Muscle of arm (tissue), 12 donors: ENCODE results near the gene C1QC. TPM values are rescaled to one million over a fixed set of nuclear protein-coding genes. Genes with fewer than 3 reads are reported as not detected.

Experiments
- DNase-seq: peaks from one replicate; pipeline ENCODE4 v3.0.0-alpha.2; 2013
- polyA plus RNA-seq, 12 donors: library from polyadenylated mRNA; unstranded; fragments of 120-200 nt; gene quantifications; one replicate each; pipeline ENCODE4 v1.2.1, GENCODE V29; 2013; ENCODE audit not compliant: insufficient read length in 12 of 12

C1QC gene
- polyA plus RNA-seq, 12 donors, result 15.9 to 48.9 (median 24.5) TPM; not detected in 1

- no peak for DNase-seq
Observed at GRCh38 chr1:22615886-22616285, 27.5 kb upstream of the C1QC start.

DNA sequence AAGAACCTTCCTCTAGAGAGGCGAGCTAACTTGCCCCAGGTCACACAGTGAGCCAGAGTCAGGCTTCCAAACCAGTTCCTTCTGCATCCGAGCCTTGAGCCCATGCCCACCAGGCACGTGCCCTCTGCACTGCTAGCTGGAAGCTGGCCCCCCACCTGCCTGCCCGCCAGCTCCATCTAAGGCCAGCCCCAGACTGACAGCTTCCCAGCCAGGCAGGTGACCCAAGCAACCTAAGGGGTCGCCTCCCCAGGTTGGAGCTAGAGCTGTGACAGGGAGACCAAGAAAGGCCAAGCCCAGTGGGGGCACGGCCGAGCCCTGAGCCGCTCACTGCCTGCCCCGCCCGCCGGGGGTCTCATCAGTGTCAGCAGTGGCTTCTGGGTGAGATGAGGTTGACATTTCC, 26.9 kb upstream of the C1QC start:
- DNase-seq, result no peak

- no peak for DNase-seq
Observed at GRCh38 chr1:22618056-22618455, 25.4 kb upstream of the C1QC start.

DNA sequence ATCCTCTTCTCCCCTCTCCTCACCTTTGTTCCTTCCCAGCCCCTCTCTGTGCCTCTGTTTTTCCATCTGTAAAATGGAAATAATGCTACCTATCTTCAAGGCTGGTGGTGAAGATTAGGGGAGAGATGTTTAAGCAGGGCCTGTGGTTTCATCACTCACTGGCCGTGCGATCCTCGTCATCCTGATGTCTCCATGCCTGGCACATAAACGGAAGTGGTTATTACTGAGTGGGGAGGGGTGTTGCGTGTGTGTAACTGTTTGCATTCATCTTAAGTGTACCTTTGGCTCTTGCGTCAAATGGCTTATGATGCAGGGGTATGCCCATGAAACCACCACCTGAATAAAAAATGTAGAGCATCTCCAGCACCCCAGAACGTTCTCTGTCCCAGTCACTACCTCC, 24.2 kb upstream of the C1QC start:
- no peak for DNase-seq

DNA sequence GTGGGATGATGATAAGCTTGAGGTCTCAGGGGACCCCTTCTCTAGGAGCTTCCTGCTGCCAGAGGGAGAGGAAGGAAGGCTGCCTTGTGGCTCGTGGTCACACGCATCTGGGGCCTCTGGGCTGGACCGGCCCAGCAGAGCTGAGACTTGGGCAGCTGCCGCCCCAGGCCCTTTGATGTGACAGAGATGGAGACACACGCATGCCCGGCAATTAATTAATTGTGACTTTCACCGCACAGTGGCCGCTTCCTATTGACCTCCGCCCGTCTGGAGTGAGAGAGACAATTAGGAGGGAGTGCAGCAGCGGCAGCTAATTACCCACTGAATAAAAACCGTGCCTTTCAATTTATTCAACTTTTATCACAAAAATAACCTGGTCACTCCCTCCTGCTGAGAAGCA, 23.6 kb upstream of the C1QC start:
- no peak for DNase-seq

DNA sequence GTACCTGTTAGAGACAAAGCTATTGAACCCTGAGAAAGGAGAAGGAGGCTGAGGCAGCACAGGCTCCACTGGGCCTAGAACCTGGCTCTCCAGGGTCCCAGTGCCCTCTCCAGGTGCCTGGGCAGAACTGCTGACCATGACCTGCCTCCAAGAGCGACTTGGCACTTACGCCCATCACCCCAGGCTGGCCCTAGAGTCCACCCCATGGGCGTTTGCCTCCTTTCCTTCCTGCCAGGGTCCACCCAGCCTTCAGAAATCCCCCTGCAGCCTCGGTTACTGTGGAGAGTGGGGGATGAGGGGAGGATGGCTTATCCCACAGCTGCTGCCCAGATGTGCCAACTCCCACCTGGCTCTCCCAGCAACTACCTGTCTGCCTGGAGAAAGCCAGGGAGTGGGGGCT, 21.7 kb upstream of the C1QC start:
- no peak for DNase-seq

DNA sequence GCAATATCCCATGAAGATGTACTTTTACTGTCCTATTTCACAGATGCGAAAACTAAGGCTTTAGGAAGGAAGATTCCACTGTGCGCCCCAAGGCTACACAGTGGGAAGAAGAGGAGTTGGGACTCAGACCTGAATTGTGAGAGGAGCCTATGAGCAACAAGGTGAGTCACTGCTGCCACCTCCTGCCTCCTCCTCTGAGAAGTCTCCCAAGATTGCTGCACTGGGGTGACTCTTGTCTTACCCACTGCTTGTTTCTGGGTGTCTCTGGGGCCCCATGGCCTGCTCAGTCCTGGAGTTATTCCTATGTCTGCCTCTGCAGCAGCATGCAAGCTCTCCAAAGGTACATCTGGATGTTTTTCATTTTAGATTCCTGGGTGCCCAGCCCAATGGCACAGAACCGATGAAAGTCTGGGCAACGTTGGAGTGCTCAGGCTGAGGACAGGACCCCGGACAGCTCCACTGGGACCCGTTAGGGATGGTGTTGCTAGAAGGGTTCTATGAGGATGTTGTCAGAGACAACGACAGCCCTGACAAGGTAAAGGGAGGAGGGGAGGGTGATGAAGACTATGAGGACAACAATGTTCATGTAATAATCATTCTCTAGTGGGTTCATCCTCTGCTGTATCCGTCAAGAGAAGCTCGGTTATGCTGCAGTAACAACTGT, 18.0 kb upstream of the C1QC start:
- DNase-seq, result no peak

DNA sequence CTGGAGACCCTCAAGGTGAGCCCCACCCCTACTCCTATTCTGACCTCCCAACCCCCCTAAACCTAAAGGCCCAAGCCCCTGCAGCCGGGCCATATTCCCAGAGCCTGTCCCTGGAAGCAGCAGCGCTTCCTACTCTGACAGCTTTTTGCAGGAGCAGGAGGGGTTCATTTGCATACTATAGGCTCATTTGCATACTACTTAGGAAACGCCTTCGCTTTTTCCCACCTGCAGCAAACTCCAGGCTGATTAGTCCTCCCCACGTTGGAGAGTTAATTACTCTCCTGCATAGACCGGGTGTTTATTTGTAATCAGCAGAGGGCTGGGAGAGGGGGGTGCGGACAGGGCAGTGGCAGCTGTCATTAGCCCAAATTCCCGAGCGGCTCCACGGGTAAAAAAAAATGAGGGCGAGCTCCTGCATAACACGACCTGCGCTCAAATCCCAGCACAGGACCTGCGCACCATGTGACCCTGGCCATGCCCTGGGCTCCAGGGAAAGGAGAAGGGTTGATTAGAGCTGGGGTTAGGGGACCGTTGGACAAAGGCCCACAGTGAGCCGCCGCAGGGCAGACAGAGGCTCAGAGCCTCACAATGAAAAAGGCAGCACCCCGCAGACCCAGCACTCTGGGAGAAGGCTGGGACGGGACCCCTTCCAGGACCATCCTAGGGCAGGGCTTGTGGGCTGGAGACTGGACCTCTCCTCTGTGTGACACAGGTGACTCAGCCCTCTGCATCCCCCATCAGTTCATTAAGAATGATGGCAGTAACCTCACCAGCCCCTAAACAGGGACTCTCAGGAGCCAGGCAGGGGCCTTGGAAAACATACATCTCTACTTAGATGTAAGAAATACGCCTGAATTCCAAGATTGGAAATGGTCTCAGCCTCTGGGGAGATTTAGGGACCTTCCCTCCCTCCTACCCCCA, 16.9 kb upstream of the C1QC start:
- DNase-seq, result no peak

- DNase-seq, result no peak
Observed at GRCh38 chr1:22627331-22627730, 16.1 kb upstream of the C1QC start.

DNA sequence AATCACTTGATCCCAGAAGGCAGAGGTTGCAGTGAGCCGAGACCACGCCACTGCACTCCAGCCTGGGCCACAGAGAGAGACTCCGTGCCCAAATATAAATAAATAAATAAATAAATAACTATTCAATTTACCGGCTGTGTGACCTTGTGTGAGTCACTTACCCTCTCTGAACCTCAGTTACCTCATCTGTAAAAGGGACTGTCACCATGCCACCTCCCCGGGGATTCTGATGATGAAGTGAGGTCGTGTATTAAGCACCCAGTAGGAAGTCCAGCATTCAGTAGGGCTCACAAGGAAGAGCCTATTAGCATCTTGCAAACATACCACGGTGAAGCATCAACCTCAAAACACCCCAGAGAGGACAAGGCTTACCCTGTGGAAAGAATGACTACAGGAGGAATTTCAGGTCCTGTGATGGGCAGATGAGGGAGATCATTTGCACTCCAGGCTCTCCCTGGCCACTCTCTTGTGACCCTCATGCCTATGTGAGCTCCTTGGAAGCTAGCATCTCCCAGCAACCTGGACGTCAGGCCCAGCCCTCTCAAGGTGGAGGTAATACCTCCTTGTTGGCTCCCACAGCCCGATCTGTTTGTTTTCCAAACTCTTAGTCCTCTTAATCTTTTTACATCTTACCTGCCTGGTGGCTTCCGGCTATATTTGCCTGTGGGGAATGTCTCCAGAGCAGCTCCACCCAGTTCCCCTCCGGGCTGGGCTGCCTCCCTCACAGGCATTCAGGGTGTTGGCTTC, 14.6 kb upstream of the C1QC start:
- no peak for DNase-seq

GRCh38 chr1:22629886-22630285, 13.5 kb upstream of the C1QC start:
- no peak for DNase-seq

GRCh38 chr1:22633697-22634463, 9.6 kb upstream of the C1QC start:
- DNase-seq, result no peak

DNA sequence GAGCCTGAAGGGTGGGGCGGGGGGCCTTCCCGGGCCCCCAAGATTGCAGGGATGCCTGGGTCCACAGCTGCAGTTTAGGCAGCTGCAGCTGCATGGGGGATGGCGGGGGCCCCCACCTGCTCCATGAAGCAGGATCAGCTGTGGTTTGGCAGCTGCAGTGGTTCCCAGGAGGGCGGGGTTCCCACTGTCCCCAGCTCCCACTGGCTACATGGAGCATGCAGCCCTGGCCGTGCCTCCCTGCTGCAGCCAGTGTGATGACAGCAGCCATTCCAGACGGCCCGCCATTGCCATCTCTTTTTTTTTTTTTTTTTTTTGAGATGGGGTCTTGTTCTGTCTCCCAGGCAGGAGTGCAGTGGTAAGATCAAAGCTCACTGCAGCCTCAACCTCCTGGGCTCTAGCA, 8.0 kb upstream of the C1QC start:
- DNase-seq, result no peak

- peak; percentile 29 for DNase-seq
Observed at GRCh38 chr1:22636353-22636752, 7.1 kb upstream of the C1QC start, which contains the start of gene C1QA. Gene C1QA, plus strand, starts transcription at chr1:22636628. Its CDS starts 989 bp downstream, at chr1:22637617.

- DNase-seq, result no peak
Observed at GRCh38 chr1:22636927-22637326, 6.5 kb upstream of the C1QC start.

GRCh38 chr1:22637907-22638445, 5.5 kb upstream of the C1QC start:
- no peak for DNase-seq

GRCh38 chr1:22638476-22639234, 4.8 kb upstream of the C1QC start:
- DNase-seq, result no peak

GRCh38 chr1:22639286-22639685, 4.1 kb upstream of the C1QC start:
- peak; percentile 16 for DNase-seq

GRCh38 chr1:22641247-22641646, 2.2 kb upstream of the C1QC start:
- DNase-seq, result no peak

DNA sequence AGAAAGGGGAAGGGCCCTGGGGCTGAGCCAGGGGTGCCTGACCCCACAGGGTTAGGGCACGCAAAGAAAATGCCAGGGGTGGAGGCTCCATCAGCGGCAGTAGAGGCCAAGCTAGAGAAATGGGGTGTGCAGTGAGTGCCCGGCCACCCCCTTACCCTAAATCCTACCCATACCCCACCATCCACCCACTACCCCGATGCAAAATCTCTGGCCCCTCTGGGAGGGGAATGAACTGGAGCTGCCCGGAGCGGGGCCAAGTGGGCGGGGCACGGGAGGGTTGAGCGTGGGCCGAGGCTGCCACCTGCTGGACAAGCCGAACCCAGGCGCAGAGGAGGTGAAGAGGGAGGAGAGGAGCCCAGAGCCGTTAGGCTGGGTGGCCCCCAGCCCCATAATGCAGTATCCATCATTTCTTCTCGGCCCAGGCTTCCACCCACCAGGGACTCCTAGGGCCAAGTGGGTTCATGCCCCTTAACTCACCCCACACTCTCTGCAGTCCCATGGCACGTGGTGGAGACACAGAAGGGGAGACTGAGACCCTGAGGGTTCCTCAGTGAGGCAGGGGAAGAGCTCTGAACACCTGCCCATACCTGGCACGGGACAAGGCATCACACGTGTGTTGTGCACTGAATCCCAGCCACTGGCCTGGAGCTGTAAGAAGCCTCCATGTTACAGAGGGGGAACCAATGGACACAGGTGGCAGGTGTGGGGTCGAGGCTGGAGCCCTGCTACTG, 1.4 kb upstream of the C1QC start:
- DNase-seq, result peak; percentile 81
